ENCODE data around the gene AASS.

AASS gene

DNA sequence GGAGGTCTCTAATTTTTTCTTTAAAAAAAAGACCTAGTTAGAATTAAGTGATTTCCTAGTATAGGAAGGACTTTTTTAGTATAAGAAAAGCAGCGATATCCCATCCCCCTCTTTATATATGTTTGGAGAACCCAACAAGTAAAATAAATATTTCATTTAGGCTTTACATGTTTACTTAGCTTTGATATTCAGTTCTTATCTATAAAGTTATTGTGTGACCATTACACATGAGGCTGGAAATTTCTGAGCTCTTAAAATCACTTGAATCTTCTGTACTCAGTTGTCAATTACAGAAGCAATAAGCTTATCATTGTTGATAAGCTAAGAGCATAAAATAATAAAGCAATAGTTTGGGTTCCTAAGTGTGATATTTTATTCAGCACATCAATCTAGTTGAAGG is 89.7 kb downstream of the AASS start:
- intact Hi-C loops (cut with DNase I) = no loop called here
- DNase-seq = no peak

DNA sequence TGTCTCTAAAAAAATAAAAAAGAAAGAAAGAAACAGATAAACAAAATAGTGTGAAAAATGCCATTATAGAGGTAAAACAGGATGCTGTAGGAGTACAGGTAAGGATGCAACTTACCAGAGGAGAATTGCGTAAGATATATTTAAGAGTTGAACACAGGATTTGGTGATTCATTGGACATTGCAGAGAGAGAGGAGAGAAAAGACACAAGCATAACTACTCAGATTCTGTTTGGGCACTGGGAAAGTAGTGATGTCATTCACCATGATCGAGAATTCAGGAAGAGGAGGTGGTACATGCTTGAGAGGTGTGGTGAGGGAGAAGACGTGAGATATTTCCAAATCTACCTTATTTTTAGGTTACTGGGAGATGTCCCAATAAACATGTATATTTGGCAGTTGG is 97.6 kb downstream of the AASS start:
- intact Hi-C loops (cut with DNase I) = no loop called here

GRCh38 chr7:122040147-122040546 is 103.9 kb downstream of the AASS start:
- intact Hi-C loops (cut with DNase I) = no loop called here
- DNase-seq = no peak

More for the DNA sequence above, 97.6 kb downstream of the AASS start:
- DNase-seq = no peak

- no peak for DNase-seq
- intact Hi-C loops (cut with DNase I) = no loop called here
Observed at GRCh38 chr7:122038904-122039303, 105.1 kb downstream of the AASS start.

DNA sequence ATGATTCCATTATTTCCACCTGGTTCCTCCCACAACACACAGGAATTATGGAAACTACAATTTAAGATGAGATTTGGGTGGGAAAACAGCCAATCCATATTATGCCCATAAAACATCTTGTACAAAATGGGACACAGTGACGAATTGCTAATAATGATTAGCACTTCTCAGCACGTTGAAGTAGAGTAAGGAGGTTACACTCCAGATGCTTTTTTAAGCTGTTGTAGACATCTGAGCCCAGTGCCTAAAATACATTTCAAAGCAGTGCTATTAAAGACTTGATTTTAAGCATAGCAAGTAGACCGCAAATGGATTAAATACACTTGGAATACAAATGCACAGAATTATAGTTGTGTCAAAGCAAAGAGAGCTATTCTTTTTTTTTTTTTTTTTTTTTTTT is 105.9 kb downstream of the AASS start:
- intact Hi-C loops (cut with DNase I) = no loop called here
- no peak for DNase-seq

DNA sequence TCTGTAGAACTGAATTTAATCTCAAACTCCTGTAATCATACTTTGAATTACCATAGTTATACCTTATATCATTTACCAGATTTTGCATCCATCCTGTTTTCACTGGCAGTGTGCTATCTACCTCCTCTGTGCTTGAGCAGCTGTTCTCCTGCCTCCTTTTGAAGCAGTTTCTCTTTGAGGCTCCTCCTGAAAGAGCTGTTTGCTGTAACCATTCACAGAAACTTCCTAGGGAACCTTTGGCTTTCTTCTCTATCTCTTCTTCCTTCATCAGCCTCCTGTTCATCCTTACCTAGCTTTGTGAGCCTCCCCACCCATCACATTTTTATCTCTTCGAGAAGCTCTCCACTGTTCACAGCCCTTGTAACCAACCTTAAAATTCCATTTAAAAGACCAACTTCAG is 108.2 kb downstream of the AASS start:
- no peak for DNase-seq
- intact Hi-C loops (cut with DNase I) = no loop called here

DNA sequence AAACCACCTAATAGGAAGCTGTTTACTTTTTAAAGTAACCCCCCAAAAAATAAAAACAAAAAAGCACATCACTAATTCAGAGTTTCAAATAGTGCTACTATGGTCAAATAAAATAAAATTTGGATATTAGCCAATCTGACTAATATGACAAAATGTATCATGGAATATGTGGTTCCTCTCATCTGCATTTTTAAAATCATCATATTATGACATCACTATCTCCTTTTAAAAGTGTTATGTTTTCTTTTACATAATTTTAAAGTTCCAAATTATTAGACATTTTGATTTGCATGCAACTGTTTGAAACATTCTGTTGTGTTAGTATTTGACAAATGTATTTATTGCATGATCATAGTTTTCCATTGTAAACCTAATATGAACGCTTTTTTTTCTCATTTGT is 110.4 kb downstream of the AASS start:
- intact Hi-C loops (cut with DNase I) = no loop called here
- no peak for DNase-seq

DNA sequence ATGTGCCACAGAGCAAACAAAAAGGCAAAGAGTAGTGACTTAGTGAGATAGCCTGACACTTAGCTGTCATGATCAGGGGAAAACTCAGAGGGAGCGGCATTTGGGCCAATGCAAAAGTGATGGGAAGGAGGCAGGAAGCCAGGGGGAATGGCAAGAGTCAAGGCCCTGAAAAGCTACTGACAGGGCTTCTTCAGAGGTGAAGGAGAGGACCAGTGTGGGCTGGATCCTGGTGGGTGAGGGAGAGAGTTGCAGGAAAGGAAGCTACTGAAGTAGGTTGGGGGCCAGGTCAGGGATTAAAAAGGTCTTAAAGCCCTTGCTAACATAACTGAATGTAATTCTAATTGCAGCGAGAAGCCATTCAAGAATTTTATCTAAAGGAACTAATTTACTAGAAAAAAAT is 117.0 kb downstream of the AASS start:
- DNase-seq = no peak
- intact Hi-C loops (cut with DNase I) = no loop called here

All from posterior cingulate gyrus (tissue), 11 donors.